Lower lobe of right lung (tissue), 2 donors: ENCODE results near the gene WDFY3. TPM values are rescaled to one million over a fixed set of nuclear protein-coding genes. Genes with fewer than 3 reads are reported as not detected.

Experiments used
- ATAC-seq, 2 donors: fragments of 200-7000 bp; cut with Tn5 transposase; one replicate each; pipeline ENCODE4 v1.9.1; 2020 to 2022; ENCODE audit warnings: mild to moderate bottlenecking in 2 of 2, moderate library complexity in 2 of 2
- DNase-seq: peaks from one replicate; pipeline ENCODE4 v3.0.0-alpha.2; 2020
- H3K27ac ChIP-seq: fragments of 200-600 bp; one replicate; pipeline ENCODE4 v1.8.0; 2022
- H3K27me3 ChIP-seq: fragments of 200-600 bp; one replicate; pipeline ENCODE4 v1.8.0; 2022; ENCODE audit warnings: low read depth
- H3K36me3 ChIP-seq: fragments of 200-600 bp; one replicate; pipeline ENCODE4 v1.8.0; 2022; ENCODE audit warnings: mild to moderate bottlenecking
- H3K4me1 ChIP-seq: fragments of 200-600 bp; one replicate; pipeline ENCODE4 v1.8.0; 2022
- H3K4me3 ChIP-seq: fragments of 200-600 bp; one replicate; pipeline ENCODE4 v1.8.0; 2022; ENCODE audit warnings: mild to moderate bottlenecking
- H3K9me3 ChIP-seq: fragments of 200-600 bp; one replicate; pipeline ENCODE4 v1.8.0; 2022
- intact Hi-C: fragments of 100-400 bp; cut with DNase I; formaldehyde crosslinking; loops from one replicate; pipeline ENCODE4 v1.11.0; 2022
- total RNA-seq: library from RNA; stranded (reverse); fragmentation: NEBNext Ultra II Directional; extraction: Animal tissue kit (Norgen Biotek cat#: 25700); gene quantifications from one replicate; pipeline ENCODE4 v1.2.1, GENCODE V29; 2021
- TF ChIP-seq, protein P1 (sequence below): fragments of 200-600 bp; IDR thresholded peaks from one replicate; pipeline ENCODE4 v1.8.0; 2022; ENCODE audit warnings: antibody characterized with exemption, mild to moderate bottlenecking
- donor health status: DM: no; HTN: yes; CAD: no; lungs with severe emphysema.

WDFY3 gene
- total RNA-seq, 1 donor from 2014 or later: 125 TPM

DNA sequence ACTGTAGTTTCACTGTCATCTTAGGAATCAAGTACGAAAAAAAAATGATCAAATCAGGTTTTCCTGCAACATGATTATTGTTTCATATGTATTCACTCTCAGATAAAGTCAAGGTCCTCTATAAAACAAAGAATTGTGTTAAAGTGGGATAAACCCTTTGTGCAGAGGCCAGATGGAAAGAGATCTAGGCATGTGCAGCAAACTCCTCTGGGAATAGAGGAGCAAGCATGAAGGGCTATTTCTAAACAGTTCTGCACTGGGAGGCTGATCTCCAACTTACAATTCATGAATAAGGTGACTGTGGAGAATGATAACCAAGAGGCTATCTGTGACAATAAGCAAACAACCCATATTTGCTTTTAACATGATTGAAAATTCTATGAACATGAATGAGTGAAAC, 2.4 kb upstream of the WDFY3 start:
- no peaks in the 10 kb centered on the region for H3K36me3 ChIP-seq
- TF ChIP-seq, protein P1, sequence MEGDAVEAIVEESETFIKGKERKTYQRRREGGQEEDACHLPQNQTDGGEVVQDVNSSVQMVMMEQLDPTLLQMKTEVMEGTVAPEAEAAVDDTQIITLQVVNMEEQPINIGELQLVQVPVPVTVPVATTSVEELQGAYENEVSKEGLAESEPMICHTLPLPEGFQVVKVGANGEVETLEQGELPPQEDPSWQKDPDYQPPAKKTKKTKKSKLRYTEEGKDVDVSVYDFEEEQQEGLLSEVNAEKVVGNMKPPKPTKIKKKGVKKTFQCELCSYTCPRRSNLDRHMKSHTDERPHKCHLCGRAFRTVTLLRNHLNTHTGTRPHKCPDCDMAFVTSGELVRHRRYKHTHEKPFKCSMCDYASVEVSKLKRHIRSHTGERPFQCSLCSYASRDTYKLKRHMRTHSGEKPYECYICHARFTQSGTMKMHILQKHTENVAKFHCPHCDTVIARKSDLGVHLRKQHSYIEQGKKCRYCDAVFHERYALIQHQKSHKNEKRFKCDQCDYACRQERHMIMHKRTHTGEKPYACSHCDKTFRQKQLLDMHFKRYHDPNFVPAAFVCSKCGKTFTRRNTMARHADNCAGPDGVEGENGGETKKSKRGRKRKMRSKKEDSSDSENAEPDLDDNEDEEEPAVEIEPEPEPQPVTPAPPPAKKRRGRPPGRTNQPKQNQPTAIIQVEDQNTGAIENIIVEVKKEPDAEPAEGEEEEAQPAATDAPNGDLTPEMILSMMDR: no peak
- H3K9me3 ChIP-seq: no peaks in the 10 kb centered on the region
- no peaks in the 10 kb centered on the region for H3K27me3 ChIP-seq
- intact Hi-C loops: loop anchor here (5.0 kb wide), 1 partner anchor 217 kb away; no protein-coding TSS in a partner anchor
- DNase-seq: no peak
- H3K4me1 ChIP-seq: peaks cover 21% of the 10 kb centered on the region
- no peak for ATAC-seq
- H3K27ac ChIP-seq: no peak overlapping the region
- H3K4me3 ChIP-seq: no peak overlapping the region

DNA sequence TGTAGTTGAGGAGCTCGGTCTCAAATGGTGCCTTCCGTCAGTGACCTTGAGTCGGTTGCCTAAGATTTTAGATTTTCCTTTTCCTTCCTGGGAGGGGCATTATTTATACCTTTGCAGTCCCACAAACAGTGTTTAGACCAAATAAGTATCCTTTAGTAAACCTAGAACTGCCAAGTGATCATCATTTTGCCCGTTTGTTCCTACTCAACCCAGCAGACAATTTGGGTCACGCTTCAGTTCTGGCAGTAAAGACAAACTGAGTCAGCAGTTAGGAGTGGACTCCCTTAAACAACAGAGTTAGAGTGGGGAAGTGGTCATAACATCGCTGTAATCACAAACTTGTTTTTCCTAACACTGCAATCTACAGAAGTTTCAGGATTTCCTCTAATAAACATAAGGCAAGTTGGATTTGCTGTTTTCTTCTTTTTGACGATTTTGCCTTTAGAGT, 777 bp upstream of the WDFY3 start:
- H3K36me3 ChIP-seq: no peaks in the 10 kb centered on the region
- H3K27me3 ChIP-seq: no peaks in the 10 kb centered on the region
- H3K27ac ChIP-seq: peak overlapping the region; percentile 89
- no peaks in the 10 kb centered on the region for H3K9me3 ChIP-seq
- TF ChIP-seq, protein P1: no peak
- intact Hi-C loops: loop anchor here (5.0 kb wide), 1 partner anchor 215 kb away; no protein-coding TSS in a partner anchor
- DNase-seq: no peak
- peak overlapping the region; percentile 84 for H3K4me3 ChIP-seq
- peak; percentile 30 to 51 for ATAC-seq
- H3K4me1 ChIP-seq: peaks cover 23% of the 10 kb centered on the region

DNA sequence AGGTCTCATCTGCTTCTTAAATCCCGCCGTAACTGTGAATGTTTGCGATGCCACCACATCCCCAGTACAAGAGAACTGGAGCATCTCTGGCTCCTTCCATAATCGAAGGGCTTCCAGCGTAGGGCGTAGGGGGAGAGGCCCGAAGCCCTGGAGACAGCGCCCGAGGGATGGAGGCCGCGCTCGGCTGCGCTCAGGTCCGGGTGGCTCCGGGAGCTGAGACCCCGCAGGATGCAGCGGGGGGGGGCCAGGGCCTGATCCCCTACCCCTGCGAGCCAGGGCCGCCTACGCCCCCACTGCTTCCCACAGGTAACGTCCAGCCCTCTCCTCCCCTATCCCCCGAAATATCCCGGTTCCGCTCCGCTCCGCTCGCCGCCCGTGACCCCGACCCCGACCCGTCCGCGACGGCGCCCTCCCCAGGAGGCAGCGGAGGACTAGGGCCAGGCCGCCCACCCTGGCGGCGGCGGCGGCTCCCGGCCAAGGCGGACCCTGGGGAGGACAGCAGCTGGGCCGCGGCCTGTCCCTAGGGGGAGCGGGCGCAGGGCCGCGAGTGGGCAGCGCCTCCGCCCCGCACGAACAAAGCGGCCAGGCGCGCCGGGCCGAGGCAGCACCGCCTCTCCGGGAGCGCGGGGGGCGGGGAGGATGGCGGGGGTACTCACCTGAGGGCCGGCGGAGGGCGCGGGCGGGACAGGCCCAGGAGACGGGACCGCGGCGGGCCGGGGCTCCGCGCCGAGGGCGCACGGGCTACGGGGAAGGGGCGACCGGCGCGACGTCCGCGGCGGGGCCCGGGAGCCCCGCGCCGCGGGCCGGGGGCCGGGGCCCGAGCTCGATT, 723 bp downstream of the WDFY3 start:
- ATAC-seq: peak; percentile 72 to 73
- DNase-seq: peak; percentile 68
- Histone ChIP-seq H3K4me1 (peaks cover 20% of the 10 kb centered on the region), H3K27ac (peak overlapping the region; percentile 89), H3K27me3 (no peaks in the 10 kb centered on the region), H3K9me3 (no peaks in the 10 kb centered on the region), H3K36me3 (no peaks in the 10 kb centered on the region), H3K4me3 (peak overlapping the region; percentile 84)
- TF ChIP-seq, protein P1: no peak
- intact Hi-C loops: loop anchor here (5.0 kb wide), 1 partner anchor 213 kb away; no protein-coding TSS in a partner anchor

DNA sequence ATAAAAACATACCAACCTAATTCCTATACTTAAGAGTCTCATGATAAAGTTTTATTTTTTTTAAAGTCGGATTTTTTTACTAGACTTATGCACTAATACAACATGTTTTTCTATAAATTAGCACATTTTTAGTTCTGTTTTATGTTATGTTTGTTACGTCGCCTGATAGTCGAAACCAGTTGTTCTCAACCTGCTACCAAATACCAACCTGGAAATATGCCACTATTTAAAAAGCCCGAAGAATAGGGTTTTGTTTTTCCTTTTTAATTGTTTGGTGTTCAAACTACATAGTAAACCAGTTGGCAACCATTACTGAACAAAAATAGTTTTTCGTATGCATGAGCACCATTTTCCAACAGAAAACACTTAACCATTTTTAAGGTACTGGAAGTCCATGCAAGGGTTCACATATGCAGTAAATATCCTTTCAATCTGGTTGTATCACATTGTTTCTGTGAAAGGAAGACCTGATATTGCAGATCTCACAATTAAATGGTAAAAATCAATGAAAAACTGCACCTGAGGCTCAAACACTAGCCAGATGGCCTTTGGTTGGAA, 1.4 kb downstream of the WDFY3 start:
- DNase-seq: no peak
- no peaks in the 10 kb centered on the region for H3K36me3 ChIP-seq

DNA sequence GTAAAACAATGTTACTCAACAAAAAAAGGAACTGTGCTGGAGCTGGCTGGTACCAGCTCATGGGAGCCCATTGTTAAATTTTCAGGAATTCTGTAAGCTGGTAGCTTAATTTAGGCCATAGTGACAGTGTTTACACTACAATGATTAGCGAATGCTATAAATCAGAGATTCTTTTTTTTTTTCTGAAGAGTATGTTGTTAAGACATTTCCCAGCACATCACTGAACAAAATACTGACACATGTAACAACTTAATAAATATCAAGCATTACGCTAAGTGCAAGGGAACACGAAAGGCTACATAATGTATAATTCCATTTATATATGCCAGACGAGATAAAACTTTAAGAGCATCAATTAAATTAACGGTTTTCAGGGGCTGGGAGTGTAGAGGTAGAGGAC, 4.4 kb downstream of the WDFY3 start:
- no peak overlapping the region for H3K4me3 ChIP-seq
- intact Hi-C loops: no loop called here

More for the DNA sequence above, 1.4 kb downstream of the WDFY3 start:
- Histone ChIP-seq H3K4me3 (peak overlapping the region; percentile 84), H3K27me3 (no peaks in the 10 kb centered on the region), H3K27ac (peak overlapping the region; percentile 89), H3K4me1 (peaks cover 20% of the 10 kb centered on the region), H3K9me3 (no peaks in the 10 kb centered on the region)
- ATAC-seq: no peak
- intact Hi-C loops: loop anchor here (5.0 kb wide), 1 partner anchor 213 kb away; no protein-coding TSS in a partner anchor
- TF ChIP-seq, protein P1: no peak

More for the DNA sequence above, 4.4 kb downstream of the WDFY3 start:
- Histone ChIP-seq H3K36me3 (no peaks in the 10 kb centered on the region), H3K27ac (no peak overlapping the region), H3K9me3 (no peaks in the 10 kb centered on the region), H3K27me3 (no peaks in the 10 kb centered on the region), H3K4me1 (peaks cover 34% of the 10 kb centered on the region)
- no peak for DNase-seq
- ATAC-seq: no peak
- TF ChIP-seq, protein P1: no peak
